H9 (cell line): Measurements from ENCODE around the gene CD4. TPM values are rescaled to one million over a fixed set of nuclear protein-coding genes. Genes with fewer than 3 reads are reported as not detected.

ENCODE experiments used
- DNase-seq: peaks from one replicate; pipeline ENCODE4 v3.0.0-alpha.2; 2017
- H2AFZ ChIP-seq: one replicate; pipeline ENCODE4 v1.6.1; 2013; ENCODE audit warnings: mild to moderate bottlenecking, low read length, control low read depth, moderate library complexity
- H2AK5ac ChIP-seq: 2 replicates; pipeline ENCODE4 v1.6.1; 2013; ENCODE audit warnings: low read length, control low read depth, mixed read lengths; ENCODE audit not compliant: insufficient read length
- H2BK120ac ChIP-seq: one replicate; pipeline ENCODE4 v1.6.1; 2013; ENCODE audit warnings: low read depth, mild to moderate bottlenecking, low read length, control low read depth, inconsistent platforms; ENCODE audit not compliant: poor library complexity, severe bottlenecking
- H2BK12ac ChIP-seq: 2 replicates; pipeline ENCODE4 v1.6.1; 2013; ENCODE audit warnings: low read length, control low read depth, mixed read lengths, low read depth; ENCODE audit not compliant: insufficient read length
- H2BK15ac ChIP-seq: 2 replicates; pipeline ENCODE4 v1.6.1; 2013; ENCODE audit warnings: low read depth, low read length, control low read depth
- H2BK20ac ChIP-seq: one replicate; pipeline ENCODE4 v1.6.1; 2013; ENCODE audit warnings: low read depth, mild to moderate bottlenecking, low read length, control low read depth, inconsistent platforms; ENCODE audit not compliant: poor library complexity, severe bottlenecking
- H2BK5ac ChIP-seq: 2 replicates; pipeline ENCODE4 v1.6.1; 2013; ENCODE audit warnings: low read length, control low read depth, mixed read lengths; ENCODE audit not compliant: insufficient read length
- H3K14ac ChIP-seq: 2 replicates; pipeline ENCODE4 v1.6.1; 2013; ENCODE audit warnings: low read length, control low read depth; ENCODE audit not compliant: insufficient read depth
- H3K18ac ChIP-seq: 2 replicates; pipeline ENCODE4 v1.6.1; 2013; ENCODE audit warnings: low read depth, mild to moderate bottlenecking, mixed read lengths, low read length, control low read depth; ENCODE audit not compliant: insufficient read length
- H3K23ac ChIP-seq: 2 replicates; pipeline ENCODE4 v1.6.1; 2013; ENCODE audit warnings: low read length, control low read depth, mixed read lengths, low read depth; ENCODE audit not compliant: insufficient read length
- H3K23me2 ChIP-seq: 2 replicates; pipeline ENCODE4 v1.6.1; 2013; ENCODE audit warnings: low read depth, mild to moderate bottlenecking, mixed read lengths, low read length, control low read depth; ENCODE audit not compliant: insufficient read length, poor library complexity, severe bottlenecking
- H3K27ac ChIP-seq: 2 replicates; pipeline ENCODE4 v1.5.1; 2013; ENCODE audit warnings: low read length, control low read depth, mixed read lengths, low read depth; ENCODE audit not compliant: insufficient read length
- H3K27me3 ChIP-seq: 2 replicates; pipeline ENCODE4 v1.6.1; 2013; ENCODE audit warnings: low read length, control low read depth, inconsistent platforms; ENCODE audit not compliant: insufficient read depth
- H3K4ac ChIP-seq: 2 replicates; pipeline ENCODE4 v1.6.1; 2013; ENCODE audit warnings: low read depth, mild to moderate bottlenecking, control low read depth, inconsistent platforms, low read length, moderate library complexity
- H3K4me1 ChIP-seq: 2 replicates; pipeline ENCODE4 v1.6.1; 2013; ENCODE audit warnings: low read length, control low read depth, inconsistent platforms; ENCODE audit not compliant: insufficient read depth
- H3K4me2 ChIP-seq: 2 replicates; pipeline ENCODE4 v1.6.1; 2013; ENCODE audit warnings: low read length, control low read depth, mixed read lengths; ENCODE audit not compliant: insufficient read length, insufficient read depth
- H3K56ac ChIP-seq: 2 replicates; pipeline ENCODE4 v1.6.1; 2013; ENCODE audit warnings: low read depth, mild to moderate bottlenecking, mixed read lengths, low read length, control low read depth; ENCODE audit not compliant: insufficient read length
- H3K79me1 ChIP-seq: 2 replicates; pipeline ENCODE4 v1.6.1; 2013; ENCODE audit warnings: low read depth, mild to moderate bottlenecking, moderate library complexity, low read length, control low read depth, inconsistent platforms; ENCODE audit not compliant: insufficient read depth, poor library complexity, severe bottlenecking
- H3K79me2 ChIP-seq: 2 replicates; pipeline ENCODE4 v1.6.1; 2013; ENCODE audit warnings: low read length, control low read depth, inconsistent platforms; ENCODE audit not compliant: insufficient read depth
- H3K9ac ChIP-seq: 2 replicates; pipeline ENCODE4 v1.6.1; 2013; ENCODE audit warnings: low read length, control low read depth, mixed read lengths; ENCODE audit not compliant: insufficient read length; ENCODE audit errors: extremely low read depth
- H3K9me3 ChIP-seq: one replicate; pipeline ENCODE4 v1.6.1; 2013; ENCODE audit warnings: low read depth, low read length, inconsistent platforms; ENCODE audit not compliant: control insufficient read depth
- H3T11ph ChIP-seq: one replicate; pipeline ENCODE4 v1.6.1; 2013; ENCODE audit warnings: mild to moderate bottlenecking, low read length, control low read depth, inconsistent platforms
- H4K20me1 ChIP-seq: one replicate; pipeline ENCODE4 v1.6.1; 2013; ENCODE audit not compliant: control insufficient read depth, insufficient read length, insufficient read depth
- H4K5ac ChIP-seq: 2 replicates; pipeline ENCODE4 v1.6.1; 2013; ENCODE audit warnings: low read depth, mild to moderate bottlenecking, mixed read lengths, low read length, control low read depth; ENCODE audit not compliant: insufficient read length
- H4K8ac ChIP-seq: replicated peaks from 2 replicates; pipeline ENCODE4 v1.6.1; 2013; ENCODE audit warnings: low read length, control low read depth, mixed read lengths, low read depth; ENCODE audit not compliant: insufficient read length
- H4K91ac ChIP-seq: 2 replicates; pipeline ENCODE4 v1.6.1; 2013; ENCODE audit warnings: low read depth, mild to moderate bottlenecking, moderate library complexity, mixed read lengths, low read length, control low read depth; ENCODE audit not compliant: insufficient read length
- H3K27ac Mint-ChIP-seq, 3 experiments: 2 replicates in 2 of 3; 3 replicates in 1 of 3; pipeline ENCODE4 v1.8.0; 2020 to 2021; ENCODE audit warnings: mixed read lengths in 3 of 3, mild to moderate bottlenecking in 1 of 3, moderate library complexity in 1 of 3
- H3K27me3 Mint-ChIP-seq: 2 replicates; pipeline ENCODE4 v1.8.0; 2021; ENCODE audit warnings: low read depth, mild to moderate bottlenecking, moderate library complexity, mixed read lengths
- H3K36me3 Mint-ChIP-seq, 3 experiments: 2 replicates in 2 of 3; 3 replicates in 1 of 3; pipeline ENCODE4 v1.8.0; 2020 to 2021; ENCODE audit warnings: low read depth in 3 of 3, mixed read lengths in 3 of 3; ENCODE audit not compliant: insufficient read depth in 1 of 3
- H3K4me1 Mint-ChIP-seq, 2 experiments: 2 replicates each; pipeline ENCODE4 v1.8.0; 2020; ENCODE audit warnings: mixed read lengths in 2 of 2
- H3K4me3 Mint-ChIP-seq, 2 experiments: 2 replicates in 1 of 2; 3 replicates in 1 of 2; pipeline ENCODE4 v1.8.0; 2020 to 2021; ENCODE audit warnings: mild to moderate bottlenecking in 2 of 2, mixed read lengths in 2 of 2, moderate library complexity in 1 of 2
- H3K9me3 Mint-ChIP-seq, 2 experiments: 2 replicates in 1 of 2; 3 replicates in 1 of 2; pipeline ENCODE4 v1.8.0; 2020; ENCODE audit warnings: mild to moderate bottlenecking in 2 of 2, mixed read lengths in 2 of 2, moderate library complexity in 1 of 2
- CTCF ChIP-seq: fragments of 200-600 bp; sonication (generic); conservative IDR thresholded peaks from 3 replicates; pipeline ENCODE4 v1.8.0; 2021; ENCODE audit warnings: antibody characterized with exemption, mild to moderate bottlenecking
- WGBS: extraction: QIAGEN DNeasy Blood & Tissue Kit; methylation state at CpG from one replicate; pipeline ENCODE4 v1.1.7; 2013; ENCODE audit warnings: missing lambda C conversion rate, low lambda C conversion rate, mixed read lengths; ENCODE audit not compliant: insufficient read length; ENCODE audit errors: extremely low coverage; 5-methylcytosine and 5-hydroxymethylcytosine counted together
- total RNA-seq: library from RNA; stranded (reverse); gene quantifications from 2 replicates; pipeline ENCODE4 v1.2.1, GENCODE V29; 2021

CD4 gene
- total RNA-seq, 1 experiment from 2014 or later, result 1.1 TPM

DNA sequence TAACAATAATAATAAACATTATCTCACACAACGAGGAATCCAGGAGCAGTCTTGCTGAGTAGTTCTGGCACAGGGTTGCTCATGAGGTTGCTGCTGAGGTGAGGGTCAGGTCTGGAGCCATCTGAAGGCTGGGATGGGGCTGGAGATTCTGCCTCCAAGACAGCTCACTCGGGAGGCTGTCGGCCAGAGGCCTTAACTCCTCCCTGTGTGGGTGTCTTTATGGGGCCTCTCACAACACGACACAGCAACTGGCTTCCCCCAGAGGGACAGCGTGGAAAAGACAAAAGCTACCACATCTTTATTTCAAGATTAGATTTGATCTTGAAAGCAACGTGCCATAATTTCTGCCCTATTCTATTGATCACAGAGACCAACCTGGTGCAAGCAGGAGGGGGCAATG is 7.2 kb upstream of the CD4 start:
- no peak overlapping the region for H2BK15ac ChIP-seq
- no peak overlapping the region for H2BK20ac ChIP-seq
- H3K4me1 ChIP-seq, result peaks cover 2% of the 10 kb centered on the region; the same call in 1 of the 2 replicates
- H3K14ac ChIP-seq, result no peak overlapping the region
- no peaks in the 10 kb centered on the region for H3K79me2 ChIP-seq
- no peak for DNase-seq
- H3K56ac ChIP-seq, result no peak overlapping the region
- H4K5ac ChIP-seq, result no peak overlapping the region
- H3K18ac ChIP-seq, result no peak overlapping the region
- no peak overlapping the region for H3K4ac ChIP-seq
- no peak overlapping the region for H3K4me2 ChIP-seq
- H4K8ac ChIP-seq, result no peak overlapping the region
- peaks cover 36 to 37% of the 10 kb centered on the region in 2 experiments for H3K4me1 Mint-ChIP-seq
- no CpG with 5 or more reads among the region's 6 CpGs for WGBS
- peaks cover under 1% of the 10 kb centered on the region; the same call in 1 of the 2 replicates for H3K27me3 ChIP-seq
- no peak overlapping the region for H3K4me3 Mint-ChIP-seq
- no peak overlapping the region for H4K91ac ChIP-seq
- no peak overlapping the region for H2AK5ac ChIP-seq
- H3K9ac ChIP-seq, result no peak overlapping the region
- H3K36me3 Mint-ChIP-seq, result no peaks in the 10 kb centered on the region; a peak in 1 of 7 replicates
- H3K27me3 Mint-ChIP-seq, result peaks cover 24% of the 10 kb centered on the region
- H3K27ac ChIP-seq, result no peak overlapping the region
- no peaks in the 10 kb centered on the region for H3K9me3 Mint-ChIP-seq
- no peak overlapping the region for H2BK12ac ChIP-seq
- H3K23me2 ChIP-seq, result peaks cover 10% of the 10 kb centered on the region
- no peaks in the 10 kb centered on the region for H3K9me3 ChIP-seq
- no peaks in the 10 kb centered on the region for H3K79me1 ChIP-seq
- TF ChIP-seq CTCF, result no peak
- H3K27ac Mint-ChIP-seq, result no peak overlapping the region
- H2BK5ac ChIP-seq, result no peak overlapping the region
- H3K23ac ChIP-seq, result no peak overlapping the region
- H2AFZ ChIP-seq, result no peak overlapping the region
- H2BK120ac ChIP-seq, result no peak overlapping the region
- H3T11ph ChIP-seq, result no peak overlapping the region
- no peaks in the 10 kb centered on the region for H4K20me1 ChIP-seq
